G401.6 (cell line): Measurements from ENCODE around the gene CDK9.
"Not testable (repeated sequence)": the region's sequence is repeated elsewhere in the genome, so short reads cannot be mapped to it uniquely, and the experiment has no call there.

Source experiments
- FAIRE-seq: peaks from 2 replicates; lab custom pipeline; 2012; peaks lifted over from hg19 to GRCh38; lab: Jason Lieb, UNC

CDK9 gene

DNA sequence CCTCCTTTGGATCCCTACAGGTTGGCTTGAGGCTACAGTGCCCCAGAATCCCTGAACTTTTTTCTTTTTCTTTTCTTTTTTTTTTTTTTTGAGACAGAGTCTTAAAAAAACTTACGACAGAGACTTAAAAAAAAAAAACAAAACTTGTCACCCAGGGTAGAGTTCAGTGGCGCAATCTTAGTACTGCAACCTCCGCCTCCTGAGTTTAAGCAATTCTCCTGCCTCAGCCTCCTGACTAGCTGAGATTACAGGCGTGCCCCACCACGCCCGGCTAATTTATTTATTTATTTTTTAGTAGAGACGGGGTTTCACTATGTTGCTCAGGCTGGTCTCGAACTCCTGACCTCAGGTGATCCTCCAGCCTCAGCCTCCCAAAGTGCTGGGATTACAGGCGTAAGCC, 4.9 kb upstream of the CDK9 start:
- FAIRE-seq: not testable (repeated sequence)

DNA sequence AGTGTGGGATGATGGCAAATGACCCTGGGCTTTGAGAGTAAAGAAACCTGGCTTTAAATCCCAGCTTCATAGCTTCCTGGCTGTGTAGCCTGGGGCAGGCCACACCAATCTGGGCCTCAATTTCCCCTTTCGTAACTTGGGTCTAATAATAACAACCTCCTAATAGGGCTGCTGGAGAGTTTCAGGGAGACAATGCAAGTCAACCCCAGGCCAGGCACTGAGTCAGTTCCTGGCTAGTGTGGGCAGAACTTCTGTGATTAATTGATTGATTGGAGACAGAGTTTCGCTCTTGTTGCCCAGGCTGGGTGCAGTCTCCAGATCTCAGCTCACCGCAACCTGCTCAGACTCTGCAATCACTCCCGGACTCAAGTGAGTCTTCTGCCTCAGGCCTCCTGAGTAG, 4.0 kb upstream of the CDK9 start:
- no peak for FAIRE-seq

DNA sequence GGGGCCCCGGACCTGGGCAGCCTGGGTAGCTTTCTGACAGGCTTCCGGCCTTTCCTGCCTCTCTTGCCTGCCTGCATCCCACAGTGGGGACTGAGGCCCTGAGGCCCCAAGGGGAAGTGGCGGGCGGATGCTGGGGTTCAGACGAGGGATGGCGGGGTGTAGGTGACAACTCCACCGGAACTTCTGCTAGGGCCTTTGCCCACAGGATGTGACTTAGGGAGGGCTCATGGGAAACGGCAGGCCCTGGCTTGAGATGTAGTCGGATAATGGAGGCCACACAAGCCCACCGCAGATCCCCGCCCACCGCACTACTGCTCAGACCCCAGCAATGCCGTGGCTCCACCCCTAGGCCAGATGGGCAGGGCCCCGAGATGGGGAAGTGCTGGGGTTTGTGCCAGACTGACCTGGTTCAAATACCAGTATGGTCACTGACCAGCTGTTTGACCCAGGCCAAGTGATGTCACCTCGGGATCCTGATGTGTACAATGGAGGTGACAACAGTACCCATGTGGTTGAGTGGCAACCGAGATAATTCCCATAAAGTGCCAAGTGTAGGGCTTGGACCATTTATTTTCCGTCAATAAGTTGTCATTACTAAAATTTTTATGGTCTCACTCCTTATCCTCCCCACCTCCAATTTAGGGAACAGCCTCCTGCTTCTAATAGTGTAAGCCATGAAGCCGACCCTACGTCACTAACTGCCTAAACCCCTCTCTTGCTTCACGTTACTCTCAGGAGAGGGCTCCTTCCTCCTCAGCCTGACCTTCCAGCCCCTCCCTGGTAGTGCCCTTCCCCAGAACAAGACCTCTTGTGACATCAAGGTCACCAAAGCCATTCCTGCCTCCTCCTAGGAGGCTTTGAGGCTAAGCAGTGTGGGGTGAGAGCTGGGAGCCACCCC, 2.5 kb upstream of the CDK9 start:
- no peak for FAIRE-seq

DNA sequence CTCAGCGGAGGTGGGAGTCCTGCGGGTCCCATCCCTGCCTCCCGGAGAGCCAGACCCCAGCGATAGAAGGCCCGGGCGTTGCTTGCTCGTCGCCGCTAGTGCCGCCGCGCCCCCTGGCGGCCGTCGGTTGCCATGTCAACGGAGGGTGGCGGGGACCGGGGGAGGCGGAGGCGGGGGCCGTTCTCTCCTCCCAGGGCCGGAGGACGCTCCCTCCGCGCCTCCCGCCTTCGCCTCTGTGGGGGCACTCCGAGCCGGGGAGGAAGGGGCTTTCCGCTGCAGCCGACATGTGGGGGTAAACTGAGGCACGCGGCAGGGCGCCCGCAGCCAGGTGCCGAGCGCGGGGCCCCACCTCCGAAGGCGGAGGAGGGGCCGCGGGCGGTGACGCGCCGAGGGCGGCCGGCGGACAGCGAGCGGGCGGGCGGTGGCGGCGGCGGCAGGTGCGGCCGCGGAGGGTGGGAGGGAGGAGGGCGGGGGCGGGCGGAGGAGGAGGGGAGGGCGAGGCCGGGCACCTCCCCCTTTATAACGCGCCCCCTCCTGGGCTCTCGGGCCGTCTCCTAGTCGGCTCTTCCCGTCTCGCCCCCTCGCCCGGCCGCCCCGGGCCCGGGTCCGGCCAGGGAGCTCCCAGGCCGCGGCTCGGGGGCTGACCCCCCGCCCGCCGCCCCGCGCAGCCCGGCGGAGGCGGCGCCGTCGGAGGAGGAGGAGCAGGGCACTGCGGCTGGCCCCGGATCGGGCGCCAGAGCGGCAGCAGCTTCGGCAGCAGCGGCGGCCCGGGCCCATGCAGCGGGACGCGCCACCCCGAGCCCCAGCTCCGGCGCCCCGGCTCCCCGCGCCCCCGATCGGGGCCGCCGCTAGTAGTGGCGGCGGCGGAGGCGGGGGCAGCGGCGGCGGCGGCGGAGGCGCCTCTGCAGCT, 556 bp upstream of the CDK9 start:
- no peak for FAIRE-seq

DNA sequence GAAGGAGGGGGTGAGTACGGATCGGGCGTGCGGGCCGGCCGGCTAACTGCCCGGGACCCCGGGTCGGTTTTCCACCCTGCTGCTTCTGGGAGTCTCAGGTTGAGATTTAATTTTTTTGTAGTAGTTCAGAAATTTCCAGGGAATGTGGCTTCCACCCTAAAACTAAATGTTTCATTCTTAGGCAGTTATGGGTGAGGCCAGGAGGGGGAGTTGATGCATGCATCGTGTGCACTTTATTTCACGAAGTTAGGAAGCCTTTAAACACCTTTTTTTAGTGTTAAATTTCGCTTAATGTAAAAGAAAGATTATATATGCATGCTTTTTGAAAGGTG, 905 bp downstream of the CDK9 start:
- no peak for FAIRE-seq

DNA sequence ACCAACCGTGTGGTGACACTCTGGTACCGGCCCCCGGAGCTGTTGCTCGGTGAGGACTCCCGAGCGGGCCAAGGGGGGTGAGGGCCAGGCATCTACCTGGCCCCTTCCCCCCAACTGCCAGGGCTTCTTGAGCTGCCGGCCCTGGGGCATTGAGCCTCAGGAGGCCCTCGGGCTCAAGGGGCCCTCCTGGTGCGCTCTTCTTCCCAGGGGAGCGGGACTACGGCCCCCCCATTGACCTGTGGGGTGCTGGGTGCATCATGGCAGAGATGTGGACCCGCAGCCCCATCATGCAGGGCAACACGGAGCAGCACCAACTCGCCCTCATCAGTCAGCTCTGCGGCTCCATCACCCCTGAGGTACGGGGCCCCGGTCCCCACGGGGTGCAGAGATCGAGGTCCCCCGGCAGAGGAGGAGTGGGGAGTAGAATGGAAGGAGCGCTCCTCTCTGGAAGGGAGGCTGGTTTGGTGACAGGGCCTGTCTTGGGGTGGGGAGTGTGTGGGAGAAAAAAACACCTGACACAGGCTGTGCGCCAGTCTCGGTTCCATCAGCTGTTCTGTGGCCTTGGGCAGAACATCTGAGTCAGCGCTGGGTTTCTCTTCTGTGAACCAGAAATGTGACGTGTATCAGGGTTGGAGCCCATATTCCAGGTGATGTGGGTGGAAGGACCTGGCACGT, 2.6 kb downstream of the CDK9 start:
- FAIRE-seq: no peak

DNA sequence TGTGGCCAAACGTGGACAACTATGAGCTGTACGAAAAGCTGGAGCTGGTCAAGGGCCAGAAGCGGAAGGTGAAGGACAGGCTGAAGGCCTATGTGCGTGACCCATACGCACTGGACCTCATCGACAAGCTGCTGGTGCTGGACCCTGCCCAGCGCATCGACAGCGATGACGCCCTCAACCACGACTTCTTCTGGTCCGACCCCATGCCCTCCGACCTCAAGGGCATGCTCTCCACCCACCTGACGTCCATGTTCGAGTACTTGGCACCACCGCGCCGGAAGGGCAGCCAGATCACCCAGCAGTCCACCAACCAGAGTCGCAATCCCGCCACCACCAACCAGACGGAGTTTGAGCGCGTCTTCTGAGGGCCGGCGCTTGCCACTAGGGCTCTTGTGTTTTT, 3.3 kb downstream of the CDK9 start:
- FAIRE-seq: no peak

DNA sequence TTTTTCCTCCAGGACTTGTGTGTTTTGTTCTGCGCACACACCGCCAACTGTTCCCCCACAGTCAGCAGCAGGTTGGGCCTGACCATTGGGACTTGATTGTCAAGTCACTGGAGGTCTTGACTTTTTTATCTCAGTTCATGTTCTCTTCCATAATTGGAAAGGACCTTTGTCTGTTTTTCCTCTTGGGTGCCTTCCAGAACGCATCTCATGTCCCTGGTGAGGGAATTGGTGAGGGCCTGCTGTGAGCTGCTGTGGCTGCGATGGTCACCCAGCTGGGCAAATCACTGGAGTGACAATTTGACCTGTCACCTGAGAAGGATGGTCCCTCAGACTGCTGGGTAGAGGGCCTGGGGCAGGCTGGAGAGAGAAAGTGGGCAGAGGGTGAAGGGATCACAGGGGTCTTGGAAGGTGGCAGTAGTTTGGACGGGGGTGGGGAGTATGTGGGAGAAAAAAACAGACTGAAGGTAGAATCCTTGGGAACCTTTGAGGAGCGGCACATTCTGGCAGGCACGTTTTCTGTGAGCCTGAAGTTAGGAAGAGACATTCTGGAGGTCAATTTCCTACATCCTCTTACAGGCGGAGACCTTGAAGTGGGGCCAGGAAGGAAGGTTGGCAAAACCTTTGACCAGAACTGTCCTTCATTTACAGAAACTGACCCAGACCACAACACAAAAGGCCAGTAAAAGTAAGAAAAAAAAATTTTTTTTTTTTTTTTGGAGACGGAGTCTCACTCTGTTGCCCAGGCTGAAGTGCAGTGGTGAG, 4.4 kb downstream of the CDK9 start:
- no peak for FAIRE-seq

DNA sequence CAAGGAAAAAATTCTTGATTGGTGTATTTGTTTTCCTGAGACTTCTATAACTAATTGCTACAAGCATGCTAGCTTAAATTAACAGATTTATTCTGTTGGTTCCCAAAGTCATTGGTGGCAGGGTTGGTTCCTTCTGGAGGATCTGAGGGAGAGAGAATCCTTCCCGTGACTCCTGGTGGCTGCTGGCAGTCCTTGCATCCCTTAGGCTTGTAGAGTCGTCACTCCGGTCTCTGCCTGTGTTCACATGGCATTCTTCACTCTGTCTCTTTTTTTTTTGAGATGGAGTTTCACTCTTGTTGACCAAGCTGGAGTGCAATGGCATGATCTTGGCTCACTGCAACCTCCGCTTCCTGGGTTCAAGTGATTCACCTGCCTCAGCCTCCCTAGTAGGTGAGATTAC, 5.3 kb downstream of the CDK9 start:
- no peak for FAIRE-seq

DNA sequence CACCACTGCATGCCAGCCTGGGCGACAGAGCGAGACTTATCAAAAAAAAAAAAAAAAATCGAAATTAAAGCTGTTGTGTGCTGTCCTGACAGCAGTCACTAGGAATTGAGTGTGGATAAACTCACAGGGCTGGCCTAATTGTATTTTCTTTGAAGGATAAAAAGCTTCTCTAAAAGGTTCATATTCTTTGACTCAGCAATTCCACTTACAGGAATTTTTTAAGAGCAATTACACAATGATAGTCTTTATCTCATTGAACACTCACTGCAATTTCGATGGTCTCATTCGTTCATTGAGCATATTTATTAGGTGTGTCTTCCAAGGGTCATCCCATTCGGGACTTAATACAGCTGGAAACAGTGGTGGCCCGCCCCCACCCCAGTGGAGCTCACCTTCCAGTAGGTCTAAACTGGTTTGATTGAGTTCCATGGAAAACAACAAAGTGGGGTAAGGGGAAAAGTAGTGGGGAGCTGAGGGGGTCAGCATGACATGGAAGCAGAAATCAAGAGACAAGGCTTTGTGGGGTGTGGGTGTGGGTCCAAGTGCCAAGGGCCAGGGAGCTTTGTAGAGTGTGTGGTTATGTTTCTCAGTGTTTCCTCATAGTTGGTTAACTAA, 6.7 kb downstream of the CDK9 start:
- no peak for FAIRE-seq

DNA sequence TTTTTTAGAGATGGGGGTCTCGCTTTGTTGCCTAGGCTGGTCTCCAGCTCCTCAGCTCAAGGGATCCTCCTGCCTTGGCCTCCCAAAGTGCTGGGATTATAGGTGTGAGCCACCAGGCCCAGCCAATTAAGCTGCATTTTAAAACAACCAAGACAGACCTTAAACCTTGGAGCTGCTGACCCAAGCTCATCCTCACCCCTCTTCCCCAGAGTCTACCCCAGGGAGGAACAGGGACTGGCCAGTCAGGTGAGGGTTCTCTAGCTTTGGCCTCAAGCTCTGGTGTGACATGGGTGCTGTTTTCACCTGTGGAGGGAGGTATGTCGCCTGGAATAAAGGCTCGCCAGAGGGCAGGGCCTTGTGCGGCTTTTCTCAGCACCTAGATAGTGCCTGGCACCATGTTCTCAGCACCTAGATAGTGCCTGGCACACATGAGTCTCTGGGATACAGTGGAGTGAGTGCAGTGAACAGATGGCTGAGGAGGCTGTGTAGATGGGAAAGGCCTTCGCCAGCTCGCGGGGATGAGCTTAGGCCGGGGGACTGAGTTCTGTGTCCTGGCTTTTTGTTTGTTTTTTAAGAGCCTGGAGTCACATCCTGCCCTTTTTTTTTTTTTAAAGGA, 7.4 kb downstream of the CDK9 start:
- FAIRE-seq: no peak

DNA sequence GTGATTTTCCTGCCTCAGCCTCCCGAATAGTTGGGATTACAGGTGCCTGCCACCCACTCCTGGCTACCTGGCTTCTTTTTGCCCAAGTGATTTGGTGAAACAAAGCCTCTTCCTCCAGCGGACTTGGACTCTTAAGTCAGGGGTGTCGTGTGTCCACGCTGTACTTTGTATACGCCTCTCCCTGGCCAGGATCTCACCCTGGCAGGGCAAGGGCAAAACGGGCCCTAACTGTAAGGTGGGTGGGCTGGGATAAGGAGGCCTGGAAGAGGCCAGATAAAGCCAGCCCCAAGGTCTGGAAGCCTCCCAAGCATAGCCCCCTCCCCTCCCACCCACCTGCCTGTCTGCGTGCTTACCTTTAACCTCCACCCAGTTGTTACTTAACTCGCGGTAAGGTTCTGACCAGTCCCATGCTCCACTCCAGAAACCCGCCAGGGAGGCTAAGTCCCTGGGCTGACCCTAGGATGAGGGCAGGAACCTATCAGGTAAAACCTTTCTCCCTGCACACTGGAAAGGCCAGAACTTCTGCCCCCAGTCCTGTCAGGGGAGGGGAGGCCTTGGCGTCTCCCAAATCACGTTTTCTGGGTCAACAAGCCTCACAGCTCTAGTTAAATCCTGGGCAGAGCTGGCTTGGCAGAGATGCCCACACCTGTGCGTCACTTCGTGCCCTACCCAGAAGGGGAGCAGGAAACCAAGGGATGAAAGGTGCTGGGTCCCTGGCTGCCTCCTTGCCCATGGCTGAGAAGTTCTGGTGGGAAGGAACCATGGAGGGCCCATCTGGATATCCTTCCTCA, 8.4 kb downstream of the CDK9 start:
- no peak for FAIRE-seq

DNA sequence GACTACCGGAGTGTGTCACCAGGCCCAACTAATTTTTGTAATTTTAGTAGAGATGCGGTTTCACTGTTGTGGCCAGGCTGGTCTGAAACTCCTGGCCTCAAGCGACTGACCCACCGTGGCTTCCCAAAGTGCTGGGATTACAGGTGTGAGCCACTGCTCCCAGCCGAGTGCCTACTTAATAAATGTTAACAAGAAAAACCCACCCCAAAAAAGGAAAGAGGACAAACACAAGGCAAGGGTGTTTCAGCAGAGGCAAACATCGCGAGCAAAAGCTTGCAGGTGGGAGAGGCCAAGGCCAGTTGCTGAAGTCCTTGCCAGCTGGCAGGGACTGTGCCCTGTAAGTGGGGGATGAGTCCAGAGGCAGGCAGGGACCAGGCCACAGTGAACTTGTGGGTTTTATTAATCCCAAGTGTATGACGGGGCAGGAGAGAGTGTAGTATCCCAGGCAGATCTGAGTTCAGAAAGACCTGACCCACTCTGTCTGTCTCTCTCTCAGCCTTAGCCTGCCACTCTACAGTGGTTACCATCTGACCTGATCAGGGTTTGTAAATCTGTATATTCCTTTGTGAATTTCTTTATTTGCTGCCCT, 10.5 kb downstream of the CDK9 start:
- no peak for FAIRE-seq

DNA sequence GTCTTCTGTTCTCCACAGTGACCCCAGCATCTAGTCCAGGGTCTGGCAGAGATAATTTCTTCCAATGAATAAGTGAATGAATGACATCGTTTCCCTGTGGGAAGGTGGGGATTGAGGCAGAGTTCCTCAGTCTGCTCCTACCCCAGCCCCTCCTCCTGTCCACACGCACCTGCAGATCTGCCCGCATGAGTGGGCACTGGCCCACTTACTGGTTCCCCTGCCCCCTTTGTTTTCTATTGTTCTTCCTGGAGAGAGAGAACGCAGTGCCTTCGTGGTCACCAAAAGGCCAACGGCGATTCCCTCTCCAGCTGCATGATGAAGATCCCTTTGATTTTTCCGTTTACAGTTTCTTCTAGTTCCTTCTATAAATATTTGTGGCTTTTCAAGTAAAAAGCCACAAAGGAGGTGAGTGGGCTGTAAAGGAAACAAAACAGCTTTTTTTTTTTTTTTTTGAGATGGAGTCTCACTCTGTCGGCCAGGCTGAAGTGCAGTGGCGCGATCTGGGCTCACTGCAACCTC, 11.1 kb downstream of the CDK9 start:
- FAIRE-seq: no peak

DNA sequence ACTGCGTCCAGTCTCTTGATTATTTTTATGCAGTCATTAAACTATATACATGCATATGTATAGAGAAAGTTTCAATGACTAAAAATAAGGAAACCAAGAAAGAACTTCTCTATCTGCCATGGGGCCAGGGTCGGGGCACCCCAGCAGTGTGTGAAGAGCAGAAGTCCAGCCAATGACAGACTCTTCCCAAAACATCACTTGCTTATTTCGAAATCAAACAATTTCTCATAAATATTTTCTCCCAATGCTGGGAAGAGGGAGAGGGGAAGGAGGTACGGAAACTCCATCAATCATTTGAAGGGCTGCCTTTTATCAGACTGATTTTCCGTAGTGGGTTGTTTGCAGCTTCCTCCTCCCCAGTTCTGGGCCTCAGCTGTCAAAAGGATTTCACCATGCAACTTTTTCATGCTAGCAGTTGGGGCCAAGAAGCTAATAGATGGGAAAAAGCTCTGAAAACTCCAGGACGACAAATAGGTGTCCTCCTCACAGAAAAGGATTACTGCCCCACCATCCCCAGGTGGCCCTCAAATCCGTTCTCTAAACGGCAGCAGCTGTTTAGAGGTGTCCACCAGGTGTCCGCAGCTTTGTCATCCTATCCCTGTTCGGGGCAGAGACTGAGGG, 16.2 kb downstream of the CDK9 start:
- no peak for FAIRE-seq

DNA sequence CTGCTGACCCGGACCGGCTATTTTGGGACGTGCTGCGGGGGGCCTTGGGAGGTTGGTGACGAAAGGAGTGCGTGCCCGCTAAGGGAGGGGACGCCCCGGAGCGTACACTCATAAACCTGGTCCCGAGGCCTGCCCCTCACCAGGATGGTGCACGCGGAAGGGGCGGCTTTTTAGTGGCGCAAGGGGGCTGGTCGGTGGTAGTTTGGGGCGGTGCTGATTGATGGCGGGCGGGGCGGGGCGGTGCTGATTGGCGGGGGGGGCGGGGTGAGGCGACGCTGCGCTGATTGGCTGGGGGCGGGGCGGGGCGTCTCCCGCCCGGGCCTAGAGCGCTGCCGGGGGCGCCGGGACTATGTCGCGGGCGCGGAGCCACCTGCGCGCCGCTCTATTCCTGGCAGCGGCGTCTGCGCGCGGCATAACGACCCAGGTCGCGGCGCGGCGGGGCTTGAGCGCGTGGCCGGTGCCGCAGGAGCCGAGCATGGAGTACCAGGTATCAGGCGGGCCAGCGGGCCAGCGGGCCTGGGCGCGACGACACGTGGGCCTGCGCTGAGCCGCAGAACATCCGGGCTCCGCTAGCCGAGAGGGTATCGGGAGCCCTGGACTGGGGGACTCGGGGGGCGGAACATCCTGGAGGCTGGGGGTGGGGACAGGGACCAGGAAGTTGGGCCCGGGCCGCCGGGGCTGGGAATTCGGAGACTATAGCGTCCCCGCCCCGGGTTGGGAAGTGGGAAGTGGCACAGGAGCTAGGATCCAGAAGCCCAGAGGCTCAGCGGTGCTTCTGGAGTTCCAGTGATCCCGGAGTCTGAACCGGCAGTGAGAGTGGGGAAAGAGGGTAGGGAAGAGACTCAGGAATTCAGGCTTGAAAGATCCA, 17.0 kb downstream of the CDK9 start, which contains the start of gene FPGS:
Gene FPGS (plus strand): TSS at position 307 of the 868 bp plus-strand sequence. CDS start 43 bp downstream, at position 350.
- no peak for FAIRE-seq

DNA sequence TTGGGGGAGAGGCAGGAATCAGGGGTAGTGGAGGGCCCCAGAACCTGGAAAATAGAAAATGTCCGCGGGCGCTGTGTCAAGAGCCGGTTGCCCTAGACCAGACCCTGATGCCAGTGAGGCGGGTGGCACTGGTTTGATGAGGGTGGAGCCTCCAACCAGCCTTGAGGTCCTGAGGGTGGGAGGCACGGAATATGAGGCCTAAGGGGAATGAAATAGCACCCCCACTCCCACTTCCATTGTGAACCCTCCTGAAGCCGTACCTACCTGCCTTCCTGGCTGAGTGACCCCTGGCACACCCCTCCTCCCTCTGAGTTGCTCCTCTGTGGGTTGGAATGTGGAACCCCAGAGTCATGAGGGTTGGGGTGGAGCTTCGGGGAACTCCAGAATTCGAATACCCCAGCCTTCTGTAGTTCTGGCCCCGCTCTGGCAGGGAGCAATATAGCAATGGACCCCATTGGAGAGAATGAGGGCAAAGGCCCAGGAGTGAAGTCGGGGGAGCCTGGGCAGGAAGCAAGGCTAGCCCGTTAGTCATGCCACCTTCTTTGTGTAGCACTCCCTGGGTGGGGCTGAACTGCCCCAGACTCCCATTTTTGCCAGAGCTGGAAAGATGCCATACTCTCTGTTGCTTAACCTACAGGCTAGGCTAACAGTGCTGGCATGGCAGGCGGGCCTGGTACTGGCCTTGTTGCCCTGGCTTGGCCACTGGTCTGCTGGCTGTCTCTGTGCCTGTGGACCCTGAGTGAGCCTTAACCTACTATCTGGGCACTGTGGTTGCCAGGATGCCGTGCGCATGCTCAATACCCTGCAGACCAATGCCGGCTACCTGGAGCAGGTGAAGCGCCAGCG, 17.9 kb downstream of the CDK9 start:
- FAIRE-seq: no peak
